HepG2 (cell line): ENCODE data around the gene SFXN5. TPM values are rescaled to one million over a fixed set of nuclear protein-coding genes. Genes with fewer than 3 reads are reported as not detected.
A peak's percentile ranks its signal among the peaks of the same experiment; 100 is the strongest.

ENCODE experiments used
- DPF2 ChIP-seq: sonication (generic); formaldehyde crosslinking; IDR thresholded peaks from 2 replicates; pipeline ENCODE4 v1.4.0; 2020; ENCODE audit warnings: mild to moderate bottlenecking, low read depth, missing genetic modification reagents, borderline replicate concordance
- ELF1 ChIP-seq: sonication (generic); formaldehyde crosslinking; IDR thresholded peaks from 2 replicates; pipeline ENCODE4 v1.4.0; 2020; ENCODE audit warnings: missing genetic modification reagents
- HOXA9 ChIP-seq: sonication (generic); formaldehyde crosslinking; IDR thresholded peaks from 2 replicates; pipeline ENCODE4 v1.8.1; 2022; ENCODE audit warnings: missing genetic modification reagents, mild to moderate bottlenecking, moderate library complexity, borderline replicate concordance
- IRF9 ChIP-seq: sonication (generic); formaldehyde crosslinking; IDR thresholded peaks from 2 replicates; pipeline ENCODE4 v1.8.0; 2022; ENCODE audit warnings: missing genetic modification reagents, mild to moderate bottlenecking, borderline replicate concordance
- KAT8 ChIP-seq: IDR thresholded peaks from 2 replicates; pipeline ENCODE4 v1.6.1; 2016; ENCODE audit warnings: missing genetic modification reagents, missing compliant biosample characterization
- KLF12 ChIP-seq: sonication (generic); formaldehyde crosslinking; IDR thresholded peaks from 2 replicates; pipeline ENCODE4 v1.4.0; 2020; ENCODE audit warnings: missing genetic modification reagents, borderline replicate concordance
- MIXL1 ChIP-seq: IDR thresholded peaks from 2 replicates; pipeline ENCODE4 v1.6.1; 2016
- MYC ChIP-seq: sonication (generic); formaldehyde crosslinking; IDR thresholded peaks from 2 replicates; pipeline ENCODE4 v1.9.0; 2021; ENCODE audit warnings: missing genetic modification reagents, borderline replicate concordance
- NFE2L1 ChIP-seq: sonication (generic); formaldehyde crosslinking; IDR thresholded peaks from 2 replicates; pipeline ENCODE4 v1.4.0; 2020; ENCODE audit warnings: missing genetic modification reagents, mild to moderate bottlenecking, borderline replicate concordance
- SATB2 ChIP-seq: sonication (generic); formaldehyde crosslinking; IDR thresholded peaks from 2 replicates; pipeline ENCODE4 v1.5.0; 2020; ENCODE audit warnings: missing genetic modification reagents
- SMC3 ChIP-seq: IDR thresholded peaks from 2 replicates; pipeline ENCODE4 v1.6.1; 2011; ENCODE audit warnings: low read length, improper control_type of control experiment
- TARDBP ChIP-seq: sonication (generic); formaldehyde crosslinking; IDR thresholded peaks from 2 replicates; pipeline ENCODE4 v1.8.0; 2022; ENCODE audit warnings: mild to moderate bottlenecking, missing genetic modification reagents
- TBX2 ChIP-seq: sonication (generic); formaldehyde crosslinking; IDR thresholded peaks from 2 replicates; pipeline ENCODE4 v1.5.0; 2020; ENCODE audit warnings: missing genetic modification reagents, mild to moderate bottlenecking, borderline replicate concordance
- THAP7 ChIP-seq: sonication (generic); formaldehyde crosslinking; IDR thresholded peaks from 2 replicates; pipeline ENCODE4 v1.8.1; 2023; ENCODE audit warnings: mild to moderate bottlenecking, missing genetic modification reagents
- TRIM24 ChIP-seq: sonication (generic); formaldehyde crosslinking; IDR thresholded peaks from 2 replicates; pipeline ENCODE4 v1.8.0; 2022; ENCODE audit warnings: mild to moderate bottlenecking, missing genetic modification reagents
- XRCC5 ChIP-seq: fragments of 200-400 bp; formaldehyde crosslinking; optimal IDR thresholded peaks from 2 replicates; pipeline ENCODE3; 2017; ENCODE audit warnings: mild to moderate bottlenecking, low read length
- ZBTB14 ChIP-seq: sonication (generic); formaldehyde crosslinking; IDR thresholded peaks from 2 replicates; pipeline ENCODE4 v1.4.0; 2020; ENCODE audit warnings: missing genetic modification reagents
- ZFP62 ChIP-seq: sonication (generic); formaldehyde crosslinking; IDR thresholded peaks from 2 replicates; pipeline ENCODE4 v1.4.0; 2020; ENCODE audit warnings: missing genetic modification reagents
- ZMYM2 ChIP-seq: sonication (generic); formaldehyde crosslinking; IDR thresholded peaks from 2 replicates; pipeline ENCODE4 v1.8.0; 2022; ENCODE audit warnings: mild to moderate bottlenecking, missing genetic modification reagents
- ZNF101 ChIP-seq: sonication (generic); formaldehyde crosslinking; IDR thresholded peaks from 2 replicates; pipeline ENCODE4 v1.4.0; 2020; ENCODE audit warnings: mild to moderate bottlenecking, low read depth, missing genetic modification reagents, borderline replicate concordance
- ZNF33A ChIP-seq: sonication (generic); formaldehyde crosslinking; IDR thresholded peaks from 2 replicates; pipeline ENCODE4 v1.5.1; 2020; ENCODE audit warnings: missing genetic modification reagents, mild to moderate bottlenecking, moderate library complexity, borderline replicate concordance
- ZNF747 ChIP-seq: sonication (generic); formaldehyde crosslinking; IDR thresholded peaks from 2 replicates; pipeline ENCODE4 v1.8.1; 2023; ENCODE audit warnings: missing genetic modification reagents, mild to moderate bottlenecking, borderline replicate concordance
- polyA plus RNA-seq, 8 experiments: library from polyadenylated mRNA; depleted of rRNA in 3 of 8; stranded (reverse) in 7 of 8; unstranded in 1 of 8; fragments of >200 nt; fragmentation: Illumina TruSeq in 4 of 8; extraction: Trizol in 4 of 8; gene quantifications; 2 replicates each; pipeline versions ENCODE4 v1.2.1 to v1.2.3, GENCODE V29; 2011 to 2016; ENCODE audit warnings: low read depth in 4 of 8, missing spikeins in 1 of 8, mixed read lengths in 1 of 8; ENCODE audit not compliant: insufficient read depth in 1 of 8
- total RNA-seq, 5 experiments: library from RNA; depleted of rRNA; stranded (reverse); fragments of >200 nt; fragmentation: Illumina TruSeq; extraction: Trizol; gene quantifications; 2 replicates each; pipeline ENCODE4 v1.2.3, GENCODE V29; 2016; ENCODE audit warnings: low read depth in 1 of 5
- TF ChIP-seq, protein P1 (sequence below): sonication (generic); formaldehyde crosslinking; IDR thresholded peaks from 2 replicates; pipeline ENCODE4 v1.5.0; 2020; ENCODE audit warnings: missing genetic modification reagents, mild to moderate bottlenecking, borderline replicate concordance
- TF ChIP-seq, protein P2 (sequence below): sonication (generic); formaldehyde crosslinking; conservative IDR thresholded peaks from 2 replicates; pipeline ENCODE4 v1.4.0; 2020; ENCODE audit warnings: missing genetic modification reagents

Gene SFXN5
- total and polyA plus RNA-seq, 2 of the 13 experiments (the other 11 are each of a cell fraction or from before 2014, with no cell fraction given), result 34.9 to 37.4 TPM

GRCh38 chr2:73070643-73071359 is 711 bp downstream of the SFXN5 start (continued):
- TF ChIP-seq, protein P1, sequence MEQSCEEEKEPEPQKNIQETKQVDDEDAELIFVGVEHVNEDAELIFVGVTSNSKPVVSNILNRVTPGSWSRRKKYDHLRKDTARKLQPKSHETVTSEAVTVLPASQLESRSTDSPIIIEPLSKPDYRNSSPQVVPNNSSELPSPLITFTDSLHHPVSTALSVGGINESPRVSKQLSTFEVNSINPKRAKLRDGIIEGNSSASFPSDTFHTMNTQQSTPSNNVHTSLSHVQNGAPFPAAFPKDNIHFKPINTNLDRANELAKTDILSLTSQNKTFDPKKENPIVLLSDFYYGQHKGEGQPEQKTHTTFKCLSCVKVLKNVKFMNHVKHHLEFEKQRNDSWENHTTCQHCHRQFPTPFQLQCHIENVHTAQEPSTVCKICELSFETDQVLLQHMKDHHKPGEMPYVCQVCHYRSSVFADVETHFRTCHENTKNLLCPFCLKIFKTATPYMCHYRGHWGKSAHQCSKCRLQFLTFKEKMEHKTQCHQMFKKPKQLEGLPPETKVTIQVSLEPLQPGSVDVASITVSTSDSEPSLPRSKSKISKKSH (CRISPR knock-in tag), result no peak
- TF ChIP-seq IRF9 (CRISPR knock-in tag) (peak; percentile 36; the same call in 1 of the 2 replicates), SATB2 (CRISPR knock-in tag) (no peak; the same call in 1 of the 2 replicates), TARDBP (no peak), ZNF101 (peak; percentile 62; the same call in 1 of the 2 replicates), KAT8 (CRISPR knock-in tag) (no peak), NFE2L1 (CRISPR knock-in tag) (peak; percentile 83; the same call in 1 of the 2 replicates), TRIM24 (no peak), SMC3 (no peak), XRCC5 (no peak), ZBTB14 (CRISPR knock-in tag) (peak; percentile 41; the same call in 1 of the 2 replicates), THAP7 (CRISPR knock-in tag) (no peak; the same call in 1 of the 2 replicates), ZNF33A (CRISPR knock-in tag) (no peak), ZMYM2 (no peak), KLF12 (CRISPR knock-in tag) (peak; percentile 82), MIXL1 (CRISPR knock-in tag) (no peak), MYC (CRISPR knock-in tag) (no peak), ZFP62 (CRISPR knock-in tag) (no peak), ELF1 (CRISPR knock-in tag) (no peak), TBX2 (CRISPR knock-in tag) (no peak; the same call in none of the 2 replicates), HOXA9 (no peak; the same call in 1 of the 2 replicates), ZNF747 (peak; percentile 88), DPF2 (no peak)
- TF ChIP-seq, protein P2, sequence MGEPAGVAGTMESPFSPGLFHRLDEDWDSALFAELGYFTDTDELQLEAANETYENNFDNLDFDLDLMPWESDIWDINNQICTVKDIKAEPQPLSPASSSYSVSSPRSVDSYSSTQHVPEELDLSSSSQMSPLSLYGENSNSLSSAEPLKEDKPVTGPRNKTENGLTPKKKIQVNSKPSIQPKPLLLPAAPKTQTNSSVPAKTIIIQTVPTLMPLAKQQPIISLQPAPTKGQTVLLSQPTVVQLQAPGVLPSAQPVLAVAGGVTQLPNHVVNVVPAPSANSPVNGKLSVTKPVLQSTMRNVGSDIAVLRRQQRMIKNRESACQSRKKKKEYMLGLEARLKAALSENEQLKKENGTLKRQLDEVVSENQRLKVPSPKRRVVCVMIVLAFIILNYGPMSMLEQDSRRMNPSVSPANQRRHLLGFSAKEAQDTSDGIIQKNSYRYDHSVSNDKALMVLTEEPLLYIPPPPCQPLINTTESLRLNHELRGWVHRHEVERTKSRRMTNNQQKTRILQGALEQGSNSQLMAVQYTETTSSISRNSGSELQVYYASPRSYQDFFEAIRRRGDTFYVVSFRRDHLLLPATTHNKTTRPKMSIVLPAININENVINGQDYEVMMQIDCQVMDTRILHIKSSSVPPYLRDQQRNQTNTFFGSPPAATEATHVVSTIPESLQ (CRISPR knock-in tag), result no peak
